T-cell (primary cell): ENCODE measurements around the gene PRSS27. TPM values are rescaled to one million over a fixed set of nuclear protein-coding genes. Genes with fewer than 3 reads are reported as not detected.

Source experiments
- ATAC-seq, 4 experiments: fragments of 200-7000 bp in 3 of 4; fragments of 150-1000 bp in 1 of 4; cut with Tn5 transposase; replicated peaks in 1 of 4; 1 replicate in 3 of 4; 2 replicates in 1 of 4; pipeline ENCODE4 v1.10.0; 2021; ENCODE audit warnings: moderate library complexity in 3 of 4, mild to moderate bottlenecking in 2 of 4, moderate number of reproducible peaks in 1 of 4
- CTCF ChIA-PET, 2 donors: fragments of 300-600 bp; sonication (Branson Sonifier 250); formaldehyde crosslinking; loops; one replicate each; lab custom pipeline; 2022; ENCODE audit warnings: antibody characterized with exemption in 2 of 2; lab: Charles Lee
- POLR2A ChIA-PET, 2 donors: fragments of 300-600 bp; sonication (Branson Sonifier 250); formaldehyde crosslinking; loops; one replicate each; lab custom pipeline; 2022; ENCODE audit warnings: antibody characterized with exemption in 2 of 2; lab: Charles Lee
- DNase-seq, 35 experiments: peaks; one replicate each; pipeline versions ENCODE4 v3.0.0 to v3.0.0-alpha.2; 2013 to 2023
- H3K27ac ChIP-seq: one replicate; pipeline ENCODE4 v1.5.1; 2013; ENCODE audit warnings: low read length
- H3K27me3 ChIP-seq, 2 experiments: replicated peaks in 1 of 2; 1 replicate in 1 of 2; 2 replicates in 1 of 2; pipeline versions ENCODE4 v1.6.1 to v1.7.0; 2013; ENCODE audit warnings: low read length in 1 of 2, mixed read lengths in 1 of 2; ENCODE audit not compliant: control insufficient read depth in 2 of 2, insufficient read depth in 2 of 2; ENCODE audit errors: extremely low read depth in 1 of 2
- H3K36me3 ChIP-seq, 2 donors: 1 replicate in 1 of 2; 2 replicates in 1 of 2; pipeline versions ENCODE4 v1.6.1 to v1.7.0; 2013; ENCODE audit warnings: low read length in 1 of 2; ENCODE audit not compliant: control insufficient read depth in 2 of 2, insufficient read depth in 1 of 2; ENCODE audit errors: extremely low read depth in 1 of 2
- H3K4me1 ChIP-seq, 2 experiments: 1 replicate in 1 of 2; 2 replicates in 1 of 2; pipeline versions ENCODE4 v1.6.1 to v1.7.0; 2013; ENCODE audit warnings: low read length in 2 of 2, mixed read lengths in 1 of 2; ENCODE audit not compliant: insufficient read depth in 2 of 2, control insufficient read depth in 1 of 2; ENCODE audit errors: extremely low read depth in 1 of 2
- H3K4me3 ChIP-seq, 2 donors: 1 replicate in 1 of 2; 2 replicates in 1 of 2; pipeline versions ENCODE4 v1.5.1 to v1.7.0; 2013; ENCODE audit warnings: mild to moderate bottlenecking in 2 of 2, low read length in 1 of 2, moderate library complexity in 1 of 2; ENCODE audit not compliant: control insufficient read depth in 1 of 2; ENCODE audit errors: extremely low read depth in 1 of 2
- H3K9me3 ChIP-seq: 2 replicates; pipeline ENCODE4 v1.7.0; 2013
- H3K27ac Mint-ChIP-seq, 2 donors: one replicate each; pipeline ENCODE4 v1.8.0; 2020 to 2021; ENCODE audit warnings: mild to moderate bottlenecking in 2 of 2, mixed read lengths in 2 of 2
- H3K27me3 Mint-ChIP-seq, 2 donors: one replicate each; pipeline ENCODE4 v1.8.0; 2021 to 2022; ENCODE audit warnings: mixed read lengths in 2 of 2
- H3K36me3 Mint-ChIP-seq: one replicate; pipeline ENCODE4 v1.8.0; 2021; ENCODE audit warnings: mixed read lengths
- H3K4me1 Mint-ChIP-seq, 3 donors: one replicate each; pipeline ENCODE4 v1.8.0; 2020 to 2022; ENCODE audit warnings: mixed read lengths in 3 of 3, mild to moderate bottlenecking in 1 of 3
- H3K4me3 Mint-ChIP-seq, 3 donors: one replicate each; pipeline ENCODE4 v1.8.0; 2020 to 2022; ENCODE audit warnings: mild to moderate bottlenecking in 3 of 3, mixed read lengths in 3 of 3, moderate library complexity in 3 of 3
- H3K9me3 Mint-ChIP-seq, 3 donors: one replicate each; pipeline ENCODE4 v1.8.0; 2020 to 2022; ENCODE audit warnings: mixed read lengths in 3 of 3
- WGBS: methylation state at CpG from one replicate; pipeline ENCODE4 v1.1.5; 2013; ENCODE audit warnings: missing lambda C conversion rate; ENCODE audit not compliant: insufficient coverage; 5-methylcytosine and 5-hydroxymethylcytosine counted together
- total RNA-seq, 35 experiments: library from RNA in 6 of 35; stranded (reverse) in 6 of 35; fragments of 120-200 nt in 1 of 35; gene quantifications; one replicate each; pipeline versions ENCODE4 v1.2.1 to v1.2.4 and lab custom pipeline; 2013 to 2026

Gene PRSS27
- total RNA-seq, 5 donors from 2014 or later (not counting 1 experiment from before 2014, with no cell fraction given), result 0.70 to 2.0 (median 1.1) TPM

DNA sequence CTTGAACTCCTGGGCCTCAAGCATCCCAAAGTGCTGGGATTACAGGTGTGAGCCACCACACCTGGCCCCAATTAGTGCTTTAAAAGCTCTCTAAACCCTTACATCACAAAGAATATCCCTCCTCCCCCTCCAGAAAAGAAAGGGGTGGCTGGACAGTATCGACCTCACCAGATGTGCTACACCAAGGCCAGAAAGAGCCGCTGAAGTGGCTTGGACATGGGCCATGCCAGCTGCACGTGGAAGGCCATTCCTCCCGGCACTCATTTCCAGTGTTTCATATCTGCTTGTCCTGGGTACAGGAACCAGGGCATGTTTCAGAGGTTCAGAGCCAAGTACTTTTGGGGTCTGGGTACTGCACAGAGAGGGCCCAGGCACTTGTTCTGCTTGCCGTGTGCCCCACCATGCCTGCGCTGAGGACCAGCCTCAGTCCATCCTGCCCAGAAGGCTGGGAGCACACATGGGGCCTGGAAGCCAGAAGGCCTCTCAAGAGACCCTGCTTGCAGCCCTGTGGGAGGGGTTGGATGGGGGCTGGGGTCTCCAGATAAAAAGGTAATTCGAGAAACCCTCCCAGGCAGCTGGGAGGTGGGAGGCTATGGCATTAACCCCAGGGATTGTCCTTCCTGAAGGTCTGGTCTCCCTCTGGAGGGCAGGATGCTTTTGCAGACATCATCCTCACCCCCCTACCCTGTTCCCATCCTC lies 28.9 kb upstream of the PRSS27 start:
- peaks cover 5 to 23% of the 10 kb centered on the region in 2 experiments for H3K4me1 ChIP-seq
- CTCF ChIA-PET, result interaction anchor here in 1 of 2 donors (0.6 kb wide), 1 partner anchor 19 kb away, joined by 5 read pairs; no protein-coding TSS in a partner anchor
- H3K27ac ChIP-seq, result no peak overlapping the region
- no peaks in the 10 kb centered on the region for H3K27me3 Mint-ChIP-seq
- H3K4me3 Mint-ChIP-seq, result no peak overlapping the region
- POLR2A ChIA-PET, result no interaction called here
- ATAC-seq (no peak), DNase-seq (no peak)
- H3K4me3 ChIP-seq, result no peak overlapping the region
- peaks cover 11 to 21% (median 16%) of the 10 kb centered on the region in 3 donors for H3K4me1 Mint-ChIP-seq
- no peak overlapping the region for H3K27ac Mint-ChIP-seq
- peaks cover 0 to 3% of the 10 kb centered on the region in 2 experiments for H3K27me3 ChIP-seq
- no peaks in the 10 kb centered on the region for H3K36me3 ChIP-seq
- H3K36me3 Mint-ChIP-seq, result peaks cover 2% of the 10 kb centered on the region
- 94% methylated on average over 5 of the region's 7 CpGs for WGBS
- H3K9me3 ChIP-seq, result no peaks in the 10 kb centered on the region
- H3K9me3 Mint-ChIP-seq, result peaks cover 0 to 3% (median 0%) of the 10 kb centered on the region in 3 donors

DNA sequence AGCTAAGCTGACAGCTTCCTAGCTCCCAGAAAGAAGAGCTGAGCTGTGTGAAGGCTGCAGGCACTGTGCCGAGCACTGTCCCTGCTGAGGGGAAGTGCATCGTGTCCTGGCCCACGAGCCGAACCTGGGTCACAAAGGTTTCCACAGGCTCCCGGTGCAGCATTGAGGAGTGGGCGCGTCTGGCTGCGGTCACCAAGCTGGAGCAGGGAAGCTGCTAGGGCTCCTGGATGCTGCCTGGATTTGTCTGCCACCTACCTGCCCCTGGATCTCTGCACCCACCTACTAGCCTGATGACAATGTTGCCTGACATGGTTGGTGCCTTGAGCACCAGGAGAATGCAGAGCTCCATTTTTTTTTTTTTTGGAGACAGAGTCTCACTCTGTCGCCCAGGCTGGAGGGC lies 25.9 kb upstream of the PRSS27 start:
- CTCF ChIA-PET, result interaction anchor here in 1 of 2 donors (0.5 kb wide), 1 partner anchor 54 kb away, joined by 3 read pairs; no protein-coding TSS in a partner anchor

DNA sequence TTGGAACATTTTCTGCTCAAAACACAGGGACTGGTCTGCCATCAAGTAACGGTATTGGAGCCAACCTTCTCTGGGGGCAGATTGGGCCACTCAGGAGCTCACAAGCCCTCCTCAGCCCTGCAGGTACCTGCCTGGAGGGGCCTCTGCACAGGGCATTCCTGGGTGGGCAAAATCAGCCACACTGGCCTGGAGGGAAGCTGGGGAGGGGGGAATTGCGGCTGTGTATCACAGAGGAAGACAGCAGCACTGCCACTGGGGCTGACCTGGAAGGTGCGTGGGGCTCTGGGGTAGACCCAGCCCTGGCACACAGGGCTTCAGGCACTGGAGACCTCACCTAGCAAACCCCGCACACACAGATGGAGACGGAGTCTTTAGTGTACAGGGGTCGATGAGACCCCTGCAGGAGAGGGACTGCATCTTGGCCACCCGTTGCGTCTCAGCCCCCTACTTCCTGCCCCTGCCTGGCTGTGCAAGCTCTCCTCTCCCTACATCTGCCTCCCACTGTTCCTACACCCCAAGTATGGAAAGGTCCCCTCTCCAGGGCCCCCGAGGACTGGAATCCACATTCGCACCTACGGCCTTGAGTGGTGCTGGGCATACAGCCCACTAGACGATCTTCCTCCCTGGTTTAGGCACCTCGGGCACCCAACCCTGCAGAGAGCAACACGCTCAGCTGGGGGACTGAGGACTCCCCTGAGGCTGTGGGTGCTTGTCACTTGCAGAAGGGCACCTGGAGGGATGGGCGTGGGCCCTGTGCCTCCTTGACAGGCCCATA lies 25.3 kb upstream of the PRSS27 start:
- WGBS, result 86% methylated on average over 11 of the region's 15 CpGs
- Mint-ChIP-seq H3K9me3 (no peaks in the 10 kb centered on the region), H3K4me1 (peaks cover 0 to 2% (median 0%) of the 10 kb centered on the region in 3 donors), H3K27me3 (peaks cover 0 to 6% of the 10 kb centered on the region in 2 donors), H3K27ac (no peak overlapping the region), H3K4me3 (no peak overlapping the region), H3K36me3 (no peaks in the 10 kb centered on the region)
- ATAC-seq (no peak), DNase-seq (no peak)
- H3K9me3 ChIP-seq, result no peaks in the 10 kb centered on the region
- no peaks in the 10 kb centered on the region for H3K4me1 ChIP-seq
- H3K27ac ChIP-seq, result no peak overlapping the region
- H3K4me3 ChIP-seq, result no peak overlapping the region
- H3K27me3 ChIP-seq, result peaks cover 0 to 15% of the 10 kb centered on the region in 2 experiments
- POLR2A ChIA-PET, result interaction anchor here in 1 of 2 donors (0.7 kb wide), 1 partner anchor 164 kb away, joined by 4 read pairs; no protein-coding TSS in a partner anchor
- no peaks in the 10 kb centered on the region for H3K36me3 ChIP-seq
- CTCF ChIA-PET, result no interaction called here

More for the DNA sequence above, 25.9 kb upstream of the PRSS27 start:
- peaks cover under 1 to 6% (median 3%) of the 10 kb centered on the region in 3 donors for H3K4me1 Mint-ChIP-seq
- ATAC-seq (no peak), DNase-seq (no peak)
- Histone ChIP-seq H3K36me3 (no peaks in the 10 kb centered on the region), H3K27ac (no peak overlapping the region), H3K27me3 (peaks cover 0 to 9% of the 10 kb centered on the region in 2 experiments), H3K4me1 (peaks cover 0 to 4% of the 10 kb centered on the region in 2 experiments), H3K4me3 (no peak overlapping the region), H3K9me3 (no peaks in the 10 kb centered on the region)
- no peaks in the 10 kb centered on the region for H3K27me3 Mint-ChIP-seq
- 94% methylated on average over 8 of the region's 9 CpGs for WGBS
- H3K9me3 Mint-ChIP-seq, result no peaks in the 10 kb centered on the region
- no peak overlapping the region for H3K4me3 Mint-ChIP-seq
- H3K36me3 Mint-ChIP-seq, result no peaks in the 10 kb centered on the region
- H3K27ac Mint-ChIP-seq, result no peak overlapping the region
- POLR2A ChIA-PET, result interaction anchor here in 1 of 2 donors (0.7 kb wide), 1 partner anchor 163 kb away, joined by 4 read pairs; no protein-coding TSS in a partner anchor

DNA sequence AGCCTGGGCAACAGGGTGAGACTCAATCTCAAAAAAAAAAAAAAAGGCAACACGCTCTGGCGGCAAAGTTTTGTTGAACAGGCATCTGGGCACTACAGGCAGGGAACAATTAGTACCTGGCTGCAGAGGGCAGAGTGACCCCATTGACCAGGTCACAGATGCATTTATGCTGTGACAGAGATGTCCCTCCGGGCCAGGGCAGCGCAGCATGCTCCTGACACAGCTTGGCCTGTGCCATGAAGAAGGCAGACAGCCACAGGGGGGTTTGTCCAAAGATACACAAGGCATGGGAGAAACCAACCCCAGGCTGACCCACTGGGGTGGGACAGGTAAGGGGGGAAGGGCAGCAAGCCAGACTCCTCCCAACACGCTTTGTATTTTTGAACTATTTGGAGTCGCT lies 24.7 kb upstream of the PRSS27 start:
- Mint-ChIP-seq H3K36me3 (no peaks in the 10 kb centered on the region), H3K27me3 (peaks cover 0 to 7% of the 10 kb centered on the region in 2 donors), H3K4me1 (no peaks in the 10 kb centered on the region), H3K27ac (no peak overlapping the region), H3K4me3 (no peak overlapping the region), H3K9me3 (no peaks in the 10 kb centered on the region)
- peaks cover 0 to 1% of the 10 kb centered on the region in 2 experiments for H3K4me1 ChIP-seq
- CTCF ChIA-PET, result no interaction called here
- no peak overlapping the region for H3K27ac ChIP-seq
- DNase-seq (no peak), ATAC-seq (no peak)
- H3K4me3 ChIP-seq, result no peak overlapping the region
- 90% methylated on average over 4 of the region's 6 CpGs for WGBS
- H3K36me3 ChIP-seq, result no peaks in the 10 kb centered on the region
- no peaks in the 10 kb centered on the region for H3K9me3 ChIP-seq
- H3K27me3 ChIP-seq, result peaks cover 0 to 19% of the 10 kb centered on the region in 2 experiments
- POLR2A ChIA-PET, result no interaction called here

DNA sequence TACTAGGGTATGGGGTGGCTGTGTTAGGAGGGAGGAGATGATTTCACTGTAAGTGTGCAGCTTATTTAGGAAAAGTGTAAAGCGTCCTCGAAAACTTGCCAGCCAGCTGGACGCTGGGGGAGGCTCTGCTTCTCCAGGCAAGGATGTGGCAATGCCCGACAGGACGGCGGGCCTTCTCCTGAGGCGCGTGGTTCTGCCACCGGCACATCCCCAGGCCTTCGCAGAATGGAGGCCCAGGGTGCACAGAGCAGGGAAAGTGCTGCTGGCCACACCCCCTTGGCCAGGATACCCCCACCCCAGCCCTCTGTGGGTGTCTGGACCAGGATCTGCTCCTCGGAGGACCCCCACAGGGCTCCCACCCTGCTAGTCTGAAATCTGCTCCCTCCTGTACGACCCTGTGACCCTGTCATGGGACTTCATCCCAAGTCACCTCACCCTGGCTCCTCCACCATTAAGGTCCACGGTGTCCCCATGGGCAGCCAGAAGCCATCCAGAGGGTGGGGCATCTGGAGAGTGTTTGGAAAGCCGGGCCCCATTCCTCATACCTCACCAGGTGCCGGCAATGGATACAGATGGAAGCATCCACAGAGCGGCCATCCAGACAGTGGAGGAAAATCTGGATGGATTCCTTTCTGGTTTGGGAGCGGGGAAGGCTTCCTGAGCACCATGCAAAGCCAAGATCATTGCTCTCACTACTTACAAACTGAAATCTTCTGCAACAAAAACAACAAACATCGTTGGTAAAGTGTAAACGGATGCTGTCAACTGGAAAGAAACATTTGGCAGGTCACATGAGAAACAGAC lies 23.2 kb upstream of the PRSS27 start:
- no peaks in the 10 kb centered on the region for H3K36me3 ChIP-seq
- peaks cover 3 to 7% of the 10 kb centered on the region in 2 donors for H3K27me3 Mint-ChIP-seq
- H3K27ac Mint-ChIP-seq, result no peak overlapping the region
- peaks cover 0 to 34% of the 10 kb centered on the region in 2 experiments for H3K27me3 ChIP-seq
- no peaks in the 10 kb centered on the region for H3K9me3 ChIP-seq
- H3K4me3 Mint-ChIP-seq, result no peak overlapping the region
- CTCF ChIA-PET, result no interaction called here
- WGBS, result 95% methylated on average over 8 of the region's 19 CpGs
- DNase-seq, result no peak
- no peaks in the 10 kb centered on the region for H3K4me1 Mint-ChIP-seq
- no peaks in the 10 kb centered on the region for H3K36me3 Mint-ChIP-seq
- no peaks in the 10 kb centered on the region for H3K9me3 Mint-ChIP-seq
- H3K27ac ChIP-seq, result no peak overlapping the region
- POLR2A ChIA-PET, result no interaction called here
- no peak for ATAC-seq
- peaks cover 0 to 8% of the 10 kb centered on the region in 2 experiments for H3K4me1 ChIP-seq
- no peak overlapping the region for H3K4me3 ChIP-seq
